ENCODE data around the gene KRTAP27-1. TPM values are rescaled to one million over a fixed set of nuclear protein-coding genes. Genes with fewer than 3 reads are reported as not detected.

The KRTAP27-1 gene
- total RNA-seq (not detected), polyA plus RNA-seq (not detected)

- no peak for FAIRE-seq
- WGBS, 2 donors, result 79 to 82% methylated on average over 6 of the region's 6 CpGs
These were observed at the start of gene KRTAP27-1 for GRCh38 chr21:30337276-30337744. Gene KRTAP27-1, minus strand, starts transcription at chr21:30337694. Its CDS starts 26 bp downstream, at chr21:30337668.

GRCh38 chr21:30382201-30382600, 44.7 kb upstream of the KRTAP27-1 start:
- DNase-seq (no peak), FAIRE-seq (no peak), ATAC-seq (no peak)
- Histone ChIP-seq H3K36me3 (no peaks in the 10 kb centered on the region), H3K27ac (no peak overlapping the region), H3K27me3 (no peaks in the 10 kb centered on the region), H3K4me1 (no peaks in the 10 kb centered on the region), H3K4me3 (no peak overlapping the region), H3K9me3 (no peaks in the 10 kb centered on the region)
- WGBS, 2 donors, result 26 to 29% methylated on average over 1 of the region's 1 CpG
- no peak for TF ChIP-seq CTCF (IDR thresholded peaks at IDR 0.05)
- intact Hi-C loops (cut with DNase I), result no loop called here

More at GRCh38 chr21:30337276-30337744, at the start of gene KRTAP27-1:
- Histone ChIP-seq H3K27me3 (no peaks in the 10 kb centered on the region), H3K4me3 (no peak within 1 kb of the TSS), H3K9me3 (no peaks in the 10 kb centered on the region), H3K36me3 (no peaks in the 10 kb centered on the region), H3K27ac (no peak within 1 kb of the TSS), H3K4me1 (no peaks in the 10 kb centered on the region)
- TF ChIP-seq CTCF (IDR thresholded peaks at IDR 0.05), result no peak
- no peak for DNase-seq
- intact Hi-C loops (cut with DNase I), result loop anchor here in 1 of 3 donors (10.0 kb wide), 1 partner anchor 747 kb away; no protein-coding TSS in a partner anchor
- ATAC-seq, result no peak

- intact Hi-C loops (cut with DNase I), result no loop called here
- Histone ChIP-seq H3K4me3 (no peak within 1 kb of the TSS), H3K36me3 (no peaks in the 10 kb centered on the region), H3K4me1 (no peaks in the 10 kb centered on the region), H3K9me3 (no peaks in the 10 kb centered on the region), H3K27me3 (no peaks in the 10 kb centered on the region), H3K27ac (no peak within 1 kb of the TSS)
- ATAC-seq, result no peak
- WGBS, 2 donors, result 70 to 82% methylated on average over 5 of the region's 5 CpGs
- peak; percentile 34 for FAIRE-seq
- DNase-seq, result no peak
- TF ChIP-seq CTCF (IDR thresholded peaks at IDR 0.05), result no peak
These were observed 34.8 kb upstream of the KRTAP27-1 start, which contains the start of gene KRTAP13-2 for GRCh38 chr21:30372139-30372770. Gene KRTAP13-2, minus strand, starts transcription at chr21:30372271. Its CDS starts 58 bp downstream, at chr21:30372213.

GRCh38 chr21:30355906-30356305, 18.4 kb upstream of the KRTAP27-1 start:
- no peak overlapping the region for H3K4me3 ChIP-seq
- DNase-seq, result no peak
- H3K36me3 ChIP-seq, result no peaks in the 10 kb centered on the region
- no peak for TF ChIP-seq CTCF (IDR thresholded peaks at IDR 0.05)
- whole genome bisulfite sequencing, 2 donors, result 32 to 39% methylated on average over 3 of the region's 3 CpGs
- H3K27ac ChIP-seq, result no peak overlapping the region
- H3K9me3 ChIP-seq, result no peaks in the 10 kb centered on the region
- FAIRE-seq, result no peak
- no peaks in the 10 kb centered on the region for H3K27me3 ChIP-seq
- intact Hi-C loops (cut with DNase I), result no loop called here
- no peak for ATAC-seq
- H3K4me1 ChIP-seq, result no peaks in the 10 kb centered on the region
